RWPE1 (cell line): ENCODE measurements around the gene TSSK6.
A peak's percentile ranks its signal among the peaks of the same experiment; 100 is the strongest.

Experiments
- CTCF ChIA-PET: fragments of 350-600 bp; sonication (Branson Sonifier 250); formaldehyde crosslinking; extraction: SDS; loops from one replicate; lab custom pipeline; 2021; lab: Yijun Ruan, JAX
- POLR2A ChIA-PET: fragments of 400-600 bp; formaldehyde crosslinking; extraction: SDS; loops from one replicate; lab custom pipeline; 2020; ENCODE audit warnings: antibody characterized with exemption; ENCODE audit not compliant: low non-redundant PET; lab: Yijun Ruan, JAX
- DNase-seq: peaks from one replicate; pipeline ENCODE4 v3.0.0; 2012; ENCODE audit warnings: low spot score
- H3K27ac ChIP-seq: fragments of 450-650 bp; 2 replicates; pipeline ENCODE4 v1.5.1; 2017
- TF ChIP-seq, protein P1 (sequence below): fragments of 450-650 bp; conservative IDR thresholded peaks from 2 replicates; pipeline ENCODE4 v1.5.1; 2017; ENCODE audit warnings: low read depth, mild to moderate bottlenecking

Gene TSSK6

DNA sequence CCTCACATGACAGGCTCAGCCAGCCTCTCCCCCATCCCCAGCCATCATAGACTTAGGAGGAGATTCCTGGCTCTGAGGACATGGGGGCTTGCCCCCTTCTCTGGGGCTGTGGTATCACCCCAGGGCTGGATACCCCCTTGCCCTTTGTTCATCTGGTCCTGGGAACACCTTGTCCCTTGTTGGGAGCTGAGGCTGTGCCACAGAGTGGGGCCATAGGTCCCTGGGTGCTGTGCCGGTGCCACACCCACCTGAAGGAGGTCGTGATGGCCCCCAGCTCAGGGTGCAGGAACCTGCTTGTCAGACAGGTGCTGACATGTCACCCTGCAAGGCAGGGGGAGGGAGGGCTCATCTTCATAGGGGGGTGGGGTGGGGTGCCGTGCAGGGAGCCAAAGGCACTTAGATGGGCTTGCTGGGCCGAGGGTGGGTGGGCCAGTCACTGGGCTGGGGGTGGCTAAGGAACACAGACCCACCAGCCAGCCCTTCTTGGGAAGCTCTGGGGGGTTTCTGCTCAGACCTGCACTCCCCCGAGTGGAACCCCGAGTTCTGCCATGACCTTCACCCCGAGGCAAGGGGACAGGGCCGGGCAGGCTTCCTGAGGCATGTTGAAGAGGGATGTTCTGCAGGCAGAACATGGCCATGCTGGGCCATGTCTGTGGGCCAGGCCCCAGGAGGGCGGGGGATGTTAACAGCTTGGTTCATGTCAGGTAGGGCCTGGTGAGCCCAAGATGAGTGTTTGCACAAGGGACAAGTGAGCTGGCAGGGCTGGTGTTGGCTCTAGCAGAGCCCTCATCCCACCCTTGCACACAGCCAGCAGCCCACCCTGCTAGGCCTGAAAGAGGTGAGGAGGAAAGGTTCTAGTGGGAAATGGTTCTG is 28.0 kb downstream of the TSSK6 start:
- CTCF ChIA-PET, result interaction anchor here (0.6 to 0.7 kb wide), 5 partner anchors 96 to 1106 kb away, joined by 3 to 4 read pairs (median 3); no protein-coding TSS in a partner anchor
- peak overlapping the region; percentile 90 for H3K27ac ChIP-seq
- no peak for DNase-seq
- POLR2A ChIA-PET, result no interaction called here
- TF ChIP-seq, protein P1, sequence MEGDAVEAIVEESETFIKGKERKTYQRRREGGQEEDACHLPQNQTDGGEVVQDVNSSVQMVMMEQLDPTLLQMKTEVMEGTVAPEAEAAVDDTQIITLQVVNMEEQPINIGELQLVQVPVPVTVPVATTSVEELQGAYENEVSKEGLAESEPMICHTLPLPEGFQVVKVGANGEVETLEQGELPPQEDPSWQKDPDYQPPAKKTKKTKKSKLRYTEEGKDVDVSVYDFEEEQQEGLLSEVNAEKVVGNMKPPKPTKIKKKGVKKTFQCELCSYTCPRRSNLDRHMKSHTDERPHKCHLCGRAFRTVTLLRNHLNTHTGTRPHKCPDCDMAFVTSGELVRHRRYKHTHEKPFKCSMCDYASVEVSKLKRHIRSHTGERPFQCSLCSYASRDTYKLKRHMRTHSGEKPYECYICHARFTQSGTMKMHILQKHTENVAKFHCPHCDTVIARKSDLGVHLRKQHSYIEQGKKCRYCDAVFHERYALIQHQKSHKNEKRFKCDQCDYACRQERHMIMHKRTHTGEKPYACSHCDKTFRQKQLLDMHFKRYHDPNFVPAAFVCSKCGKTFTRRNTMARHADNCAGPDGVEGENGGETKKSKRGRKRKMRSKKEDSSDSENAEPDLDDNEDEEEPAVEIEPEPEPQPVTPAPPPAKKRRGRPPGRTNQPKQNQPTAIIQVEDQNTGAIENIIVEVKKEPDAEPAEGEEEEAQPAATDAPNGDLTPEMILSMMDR, result no peak

DNA sequence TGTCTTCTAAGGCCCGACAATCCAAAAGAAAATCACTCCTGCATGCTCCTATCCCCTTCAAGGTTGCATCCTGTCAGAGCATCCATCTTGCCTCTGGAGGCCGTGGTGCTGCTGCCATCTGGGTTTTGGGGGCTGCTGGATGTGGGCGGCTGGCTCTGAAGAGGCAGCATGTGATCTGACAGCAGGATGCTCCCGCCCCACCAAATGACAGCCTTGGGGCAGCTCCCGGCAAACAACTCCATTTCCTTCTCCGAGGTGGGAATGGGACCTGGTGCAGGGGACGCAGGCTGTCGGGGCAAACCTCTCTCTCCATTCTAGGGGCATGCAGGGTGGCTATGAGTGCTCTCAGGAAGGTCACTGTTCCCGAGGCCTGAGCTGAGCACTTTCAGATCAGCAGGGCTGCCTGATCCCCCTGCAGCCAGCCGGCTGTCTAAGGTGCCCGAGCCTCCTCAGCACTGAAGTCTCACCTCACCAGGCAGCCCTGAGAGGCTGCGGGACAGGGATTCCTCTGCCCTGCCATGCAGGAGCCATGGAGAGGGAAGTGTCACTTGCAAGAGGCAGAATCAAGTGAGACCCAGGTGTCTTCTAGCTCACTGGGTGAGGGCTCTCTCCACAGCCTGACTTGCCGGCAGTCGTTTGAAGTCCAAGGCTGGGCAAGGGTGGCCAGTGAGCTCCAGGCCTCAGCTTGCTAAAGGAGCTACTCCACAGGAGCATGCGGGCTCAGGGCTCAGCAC is 28.8 kb downstream of the TSSK6 start:
- TF ChIP-seq, protein P1, result no peak
- H3K27ac ChIP-seq, result peak overlapping the region; percentile 90
- POLR2A ChIA-PET, result no interaction called here
- CTCF ChIA-PET, result interaction anchor here (0.6 to 0.7 kb wide), 6 partner anchors 20 to 1105 kb away, joined by 3 to 4 read pairs (median 3); no protein-coding TSS in a partner anchor
- no peak for DNase-seq

DNA sequence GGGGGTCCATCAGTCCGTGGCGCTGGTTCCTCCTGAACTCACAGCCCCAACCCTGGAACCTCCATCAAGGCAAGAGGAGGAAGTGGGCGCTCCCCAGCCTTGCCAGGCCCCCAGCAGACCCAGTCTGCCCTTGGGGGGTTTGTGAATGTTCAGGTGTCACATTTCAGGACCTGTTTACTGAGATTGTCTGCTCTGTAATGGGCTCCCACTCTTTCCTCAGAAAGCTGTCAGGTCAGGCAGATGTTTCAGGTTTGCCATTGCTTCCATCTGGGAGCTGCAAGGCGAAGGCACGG is 29.4 kb downstream of the TSSK6 start:
- ChIA-PET POLR2A (no interaction called here), CTCF (interaction anchor here (0.6 kb wide), 2 partner anchors 19 to 92 kb away, joined by 3 read pairs; no protein-coding TSS in a partner anchor)
- peak overlapping the region; percentile 90 for H3K27ac ChIP-seq
- DNase-seq, result no peak
- TF ChIP-seq, protein P1, result no peak

DNA sequence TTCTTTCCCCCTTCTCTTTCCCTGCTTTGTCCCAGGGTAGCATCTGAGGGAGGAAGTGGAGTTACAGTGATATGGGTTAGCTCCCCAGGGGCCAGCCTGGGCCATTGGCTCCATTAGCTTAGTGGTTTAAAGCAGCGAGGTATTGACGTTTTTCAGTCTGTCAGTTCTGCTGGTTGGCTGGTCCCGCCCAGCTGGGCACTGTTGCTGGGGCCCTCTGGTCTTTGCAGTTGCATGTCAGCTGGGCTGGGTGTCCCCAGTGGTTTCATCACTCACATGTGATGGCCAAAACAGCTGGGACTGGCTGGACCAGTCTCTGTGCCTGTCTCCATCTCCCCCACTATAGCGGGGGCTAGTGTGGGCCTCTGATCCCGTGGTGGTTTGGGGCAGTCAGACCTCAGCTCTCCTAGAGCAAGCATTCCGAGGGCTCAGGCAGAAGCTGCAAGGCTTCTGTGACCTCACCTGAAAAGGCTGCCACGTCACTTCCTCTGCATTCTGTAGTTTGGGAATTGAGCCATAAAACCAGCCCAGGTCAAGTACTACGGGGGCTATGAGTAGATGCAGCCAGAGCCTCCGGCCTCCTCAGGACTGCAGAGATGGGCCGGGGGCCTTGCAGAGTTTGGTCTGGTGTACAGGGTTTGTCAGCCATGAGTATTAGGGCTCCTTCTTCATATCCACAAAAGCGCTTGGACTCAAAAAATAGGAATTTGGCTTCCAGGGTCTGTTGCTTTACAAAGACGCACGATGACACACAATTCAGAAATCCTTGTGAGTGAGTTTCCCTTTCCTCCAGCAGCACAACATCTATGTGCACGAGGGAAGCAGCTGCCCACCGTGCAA is 30.0 kb downstream of the TSSK6 start:
- no peak for DNase-seq
- H3K27ac ChIP-seq, result peak overlapping the region; percentile 90
- TF ChIP-seq, protein P1, result no peak
- ChIA-PET POLR2A (no interaction called here), CTCF (interaction anchor here (0.7 kb wide), 3 partner anchors 108 to 375 kb away, joined by 3 to 4 read pairs (median 3); no protein-coding TSS in a partner anchor)

DNA sequence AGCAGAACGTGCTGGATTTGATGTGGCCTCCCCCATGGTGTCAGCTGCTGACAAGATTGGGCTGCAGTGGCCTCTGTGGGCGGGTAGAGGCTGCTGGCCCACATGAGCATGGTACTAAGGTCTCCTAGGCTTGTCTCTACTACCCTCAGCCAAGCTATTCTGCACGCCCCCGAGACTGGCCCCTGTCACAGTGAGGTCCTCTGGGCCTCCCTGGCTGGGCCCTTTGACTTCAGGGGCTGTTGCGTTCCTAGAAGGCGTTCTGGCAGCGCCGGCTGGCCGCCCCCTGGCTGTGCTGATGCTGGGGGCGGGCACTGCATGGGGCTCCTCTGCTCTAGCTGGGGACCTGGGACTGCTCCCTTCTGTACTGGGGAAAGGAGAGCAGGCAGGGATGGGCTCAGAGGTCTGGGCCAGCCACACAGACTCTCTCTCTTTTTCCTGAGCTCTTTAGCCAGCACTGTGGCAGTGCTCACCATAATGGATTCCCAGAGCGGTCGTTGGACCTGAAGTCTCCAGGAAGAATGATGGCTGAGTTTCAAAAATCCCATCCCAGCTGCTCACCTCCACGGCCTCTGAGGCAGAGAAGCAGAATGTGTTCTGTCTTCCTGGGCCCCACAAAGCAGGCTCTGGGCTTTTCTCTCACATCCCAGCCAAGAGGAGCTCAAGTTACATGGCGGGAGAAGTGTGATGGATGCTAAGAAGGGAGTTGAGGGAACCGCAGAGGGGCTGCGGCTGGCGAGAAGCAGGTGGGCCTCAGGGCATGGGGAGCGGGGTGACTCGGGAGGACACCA is 32.3 kb downstream of the TSSK6 start:
- no peak for DNase-seq
- ChIA-PET POLR2A (no interaction called here), CTCF (no interaction called here)
- TF ChIP-seq, protein P1, result no peak
- peak overlapping the region; percentile 5; the same call in 1 of the 2 replicates for H3K27ac ChIP-seq
